ENCODE measurements around the gene PPP1R3D. TPM values are rescaled to one million over a fixed set of nuclear protein-coding genes. Genes with fewer than 3 reads are reported as not detected.

PPP1R3D gene
- total and polyA plus RNA-seq, 2 of the 13 experiments (the other 11 are each of a cell fraction or from before 2014, with no cell fraction given): 1.2 to 3.7 TPM

- TF ChIP-seq HDAC6 (IDR thresholded peaks at IDR 0.05; ENCODE audit: low read depth, low read length) (no peak), ZNF790 (CRISPR knock-in tag; IDR thresholded peaks at IDR 0.05; ENCODE audit: borderline replicate concordance) (no peak), ZNF333 (CRISPR knock-in tag; IDR thresholded peaks at IDR 0.05; ENCODE audit: borderline replicate concordance) (no peak), PHF21A (CRISPR knock-in tag; IDR thresholded peaks at IDR 0.05) (no peak), SIX4 (CRISPR knock-in tag; IDR thresholded peaks at IDR 0.05) (no peak), CEBPB (IDR thresholded peaks at IDR 0.05; ENCODE audit: borderline replicate concordance, low read depth, low read length) (peak; percentile 75), ZNF407 (CRISPR knock-in tag; IDR thresholded peaks at IDR 0.05; ENCODE audit: not compliant biosample characterization) (no peak), NAIF1 (CRISPR knock-in tag; IDR thresholded peaks at IDR 0.05; ENCODE audit: borderline replicate concordance) (no peak), DNMT1 (CRISPR knock-in tag; IDR thresholded peaks at IDR 0.05) (peak; percentile 99; the same call in 1 of the 2 replicates), ZNF501 (CRISPR knock-in tag; IDR thresholded peaks at IDR 0.05) (no peak), ZSCAN25 (CRISPR knock-in tag; IDR thresholded peaks at IDR 0.05) (no peak), ZNF816 (CRISPR knock-in tag; IDR thresholded peaks at IDR 0.05; ENCODE audit: borderline replicate concordance) (no peak), ZNF784 (CRISPR knock-in tag; IDR thresholded peaks at IDR 0.05; ENCODE audit: borderline replicate concordance) (no peak), ZBTB46 (CRISPR knock-in tag; IDR thresholded peaks at IDR 0.05; ENCODE audit: borderline replicate concordance) (no peak), BHLHE40 (IDR thresholded peaks at IDR 0.05; ENCODE audit: low read length) (no peak), ZBTB38 (CRISPR knock-in tag; IDR thresholded peaks at IDR 0.05) (peak; percentile 92), NR2F6 (IDR thresholded peaks at IDR 0.05) (no peak), NR2F6 (CRISPR knock-in tag; IDR thresholded peaks at IDR 0.05) (no peak), HMG20A (CRISPR knock-in tag; IDR thresholded peaks at IDR 0.05; ENCODE audit: borderline replicate concordance) (no peak), TBL1XR1 (IDR thresholded peaks at IDR 0.05; ENCODE audit: borderline replicate concordance, low read length, partially characterized antibody) (no peak)
These were observed 840 bp downstream of the PPP1R3D start (continued) for GRCh38 chr20:59939052-59939878.

Data from HepG2 (cell line).